GM19463 (cell line): ENCODE data around the gene ZNF143.
"Not testable (repeated sequence)": the region's sequence is repeated elsewhere in the genome, so short reads cannot be mapped to it uniquely, and the experiment has no call there.

Experiments used
- ATAC-seq: cut with Tn5 transposase; IDR thresholded peaks from one replicate; pipeline ENCODE4 v1.9.1; 2021; ENCODE audit warnings: mild to moderate bottlenecking, moderate library complexity; ENCODE audit not compliant: unreplicated experiment

Gene ZNF143

GRCh38 chr11:9495803-9496514 lies 35.1 kb downstream of the ZNF143 start:
- no peak for ATAC-seq

GRCh38 chr11:9498457-9499078 lies 37.8 kb downstream of the ZNF143 start:
- ATAC-seq = no peak

GRCh38 chr11:9506489-9507276 lies 45.9 kb downstream of the ZNF143 start:
- peak; percentile 40 for ATAC-seq

GRCh38 chr11:9507277-9507580 lies 46.4 kb downstream of the ZNF143 start:
- ATAC-seq = no peak

- ATAC-seq = no peak
These were observed 48.2 kb downstream of the ZNF143 start for GRCh38 chr11:9509041-9509440.

- no peak for ATAC-seq
These were observed 51.7 kb downstream of the ZNF143 start for GRCh38 chr11:9512370-9513019.

GRCh38 chr11:9514576-9514975 lies 53.8 kb downstream of the ZNF143 start:
- ATAC-seq = not testable (repeated sequence)

GRCh38 chr11:9516113-9516512 lies 55.3 kb downstream of the ZNF143 start:
- ATAC-seq = no peak

- no peak for ATAC-seq
These were observed 58.1 kb downstream of the ZNF143 start for GRCh38 chr11:9518835-9519410.

- no peak for ATAC-seq
These were observed 63.2 kb downstream of the ZNF143 start for GRCh38 chr11:9524001-9524400.

GRCh38 chr11:9525116-9525515 lies 64.3 kb downstream of the ZNF143 start:
- no peak for ATAC-seq

- ATAC-seq = no peak
These were observed 66.8 kb downstream of the ZNF143 start for GRCh38 chr11:9527481-9528135.

- ATAC-seq = no peak
These were observed 67.3 kb downstream of the ZNF143 start for GRCh38 chr11:9528136-9528501.

GRCh38 chr11:9528573-9529333 lies 67.9 kb downstream of the ZNF143 start:
- ATAC-seq = no peak

- ATAC-seq = no peak
These were observed 68.5 kb downstream of the ZNF143 start for GRCh38 chr11:9529334-9529650.

- no peak for ATAC-seq
These were observed 69.3 kb downstream of the ZNF143 start for GRCh38 chr11:9530020-9530621.

- ATAC-seq = no peak
These were observed 70.3 kb downstream of the ZNF143 start for GRCh38 chr11:9530901-9531625.

- ATAC-seq = no peak
These were observed 72.2 kb downstream of the ZNF143 start for GRCh38 chr11:9533058-9533457.
